GM19193 (cell line): Measurements from ENCODE around the gene FTCD.

Experiments
- POLR2A ChIP-seq: IDR thresholded peaks from 4 replicates; pipeline ENCODE4 v1.6.1; 2011; ENCODE audit not compliant: insufficient read depth, insufficient read length; ENCODE audit errors: extremely low read depth

Gene FTCD

GRCh38 chr21:46189213-46189958, 34.0 kb upstream of the FTCD start:
- no peak for TF ChIP-seq POLR2A

GRCh38 chr21:46188226-46189212, 33.1 kb upstream of the FTCD start:
- TF ChIP-seq POLR2A, result no peak

- no peak for TF ChIP-seq POLR2A
Measured at GRCh38 chr21:46187814-46188213, 32.4 kb upstream of the FTCD start.

- no peak for TF ChIP-seq POLR2A
Measured at GRCh38 chr21:46187261-46187660, 31.9 kb upstream of the FTCD start.

- TF ChIP-seq POLR2A, result no peak
Measured at GRCh38 chr21:46185716-46186115, 30.3 kb upstream of the FTCD start.

DNA sequence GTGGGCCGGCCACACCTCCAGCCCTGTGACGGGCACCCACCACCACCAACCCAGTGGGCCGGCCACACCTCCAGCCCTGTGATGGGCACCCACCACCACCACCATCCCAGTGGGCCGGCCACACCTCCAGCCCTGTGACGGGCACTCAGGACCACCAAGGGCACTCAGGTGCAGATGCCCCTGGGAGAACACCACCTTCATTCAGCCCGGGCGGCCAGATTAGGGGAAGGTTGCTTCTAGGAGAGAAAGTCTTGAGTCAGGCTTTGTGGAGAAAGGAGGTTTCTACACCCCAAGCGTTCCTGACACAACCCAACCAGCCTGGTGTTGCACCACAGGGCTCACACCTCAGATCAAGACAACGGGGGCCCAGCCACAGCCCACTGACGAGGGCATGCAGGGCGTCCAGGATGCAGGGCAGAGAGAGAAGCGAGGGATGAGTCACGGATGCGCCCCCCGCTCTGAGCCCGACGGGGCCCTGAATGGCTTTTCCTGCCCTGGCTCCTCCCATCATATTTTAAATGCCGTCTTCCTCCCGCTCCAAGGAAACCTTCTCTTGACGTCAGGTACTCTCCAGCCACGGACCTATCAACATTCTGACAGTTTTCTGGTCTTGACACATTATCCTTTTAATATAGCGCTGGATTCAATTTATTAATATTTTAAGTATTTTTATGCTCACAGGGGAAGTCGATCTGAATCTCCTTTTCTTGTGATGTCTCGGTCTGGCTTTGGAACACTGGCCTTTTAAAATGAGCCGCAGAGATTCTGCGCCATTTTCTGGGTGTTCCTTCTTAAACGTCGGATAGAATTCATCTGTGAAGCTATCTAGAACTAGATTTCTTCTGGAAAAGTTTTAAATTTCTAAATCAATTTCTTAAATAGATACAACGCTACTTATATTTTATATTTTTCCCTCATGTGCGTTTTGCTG, 29.5 kb upstream of the FTCD start:
- no peak for TF ChIP-seq POLR2A

- no peak for TF ChIP-seq POLR2A
Measured at GRCh38 chr21:46183910-46184624, 28.7 kb upstream of the FTCD start, which contains the start of gene SPATC1L. TSS of gene SPATC1L (minus strand) at chr21:46184459. CDS start at chr21:46182816, 1,643 bp downstream.

GRCh38 chr21:46182548-46183336, 27.4 kb upstream of the FTCD start:
- no peak for TF ChIP-seq POLR2A

DNA sequence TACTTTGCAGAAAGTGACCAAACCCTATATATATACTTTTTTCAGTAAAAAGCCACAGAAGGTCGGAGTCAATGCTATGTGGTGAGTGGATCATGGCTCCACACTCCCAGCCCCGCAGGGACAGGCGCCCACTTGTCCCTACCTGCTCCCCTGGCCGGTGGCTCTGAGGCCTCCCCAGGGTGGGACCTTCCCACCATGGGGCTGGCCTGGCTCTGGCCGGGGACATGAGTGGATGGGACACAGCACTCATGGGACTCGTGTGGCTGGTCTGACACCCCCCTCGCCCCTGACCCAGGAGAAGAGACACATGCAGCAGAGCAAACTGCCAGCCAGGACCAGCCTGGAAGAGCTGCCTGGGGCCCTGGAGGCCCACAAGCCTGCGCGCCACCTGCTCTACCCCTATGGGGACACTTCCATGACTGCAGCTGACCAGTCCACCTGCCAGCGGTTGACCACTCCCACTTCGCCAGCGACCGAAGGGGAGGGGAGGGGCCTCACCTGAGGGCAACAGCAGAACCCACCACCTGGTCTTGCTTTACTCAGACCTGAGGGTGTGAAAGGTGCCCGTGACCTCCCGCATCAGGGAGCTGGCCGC, 26.7 kb upstream of the FTCD start:
- no peak for TF ChIP-seq POLR2A

- no peak for TF ChIP-seq POLR2A
Measured at GRCh38 chr21:46181436-46181835, 26.1 kb upstream of the FTCD start.

GRCh38 chr21:46180778-46181391, 25.5 kb upstream of the FTCD start:
- no peak for TF ChIP-seq POLR2A

DNA sequence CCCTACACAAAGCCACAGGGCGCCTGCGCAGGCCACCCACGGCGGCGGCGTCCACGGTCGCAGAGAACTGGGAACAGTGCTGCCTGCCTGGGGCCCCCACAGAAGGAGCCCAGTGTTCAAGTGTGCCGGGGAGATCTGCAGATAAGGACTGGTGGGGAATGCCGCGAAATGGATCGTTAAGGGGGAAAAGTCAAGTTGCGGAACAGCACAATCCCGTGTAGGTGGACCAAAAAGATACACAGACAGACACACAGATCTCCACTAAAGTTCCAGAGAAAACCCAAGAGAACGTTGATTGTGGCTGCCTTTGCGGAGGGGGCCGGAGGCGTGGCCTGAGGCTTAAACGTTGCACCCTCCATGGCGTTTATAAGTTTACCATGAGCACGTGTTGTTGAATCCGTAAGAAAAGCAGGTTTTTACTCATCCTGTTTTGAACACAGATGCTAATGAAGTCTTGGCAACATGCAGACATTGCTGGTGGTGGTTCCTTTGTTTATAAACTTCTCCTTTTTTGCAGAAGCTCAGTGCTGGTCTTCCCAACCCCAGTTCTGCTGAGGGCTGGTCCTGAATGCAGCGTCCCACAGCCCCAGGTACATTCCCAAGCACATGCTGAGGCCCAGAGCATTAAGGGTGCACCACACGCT, 24.8 kb upstream of the FTCD start:
- TF ChIP-seq POLR2A, result no peak
